Esophagus mucosa (tissue), 1 donor: ENCODE results near the gene UNC5C. TPM values are rescaled to one million over a fixed set of nuclear protein-coding genes. Genes with fewer than 3 reads are reported as not detected.

Experiments used
- ATAC-seq: fragments of 200-7000 bp; cut with Tn5 transposase; one replicate; pipeline ENCODE4 v1.9.1; 2020
- total RNA-seq: library from RNA; stranded (reverse); gene quantifications from one replicate; pipeline ENCODE4 v1.2.4, GENCODE V29; 2023
- donor health status: DM: yes; HTN: yes; CAD: no.

Gene UNC5C
- total RNA-seq, 1 donor from 2014 or later: 0.16 TPM

DNA sequence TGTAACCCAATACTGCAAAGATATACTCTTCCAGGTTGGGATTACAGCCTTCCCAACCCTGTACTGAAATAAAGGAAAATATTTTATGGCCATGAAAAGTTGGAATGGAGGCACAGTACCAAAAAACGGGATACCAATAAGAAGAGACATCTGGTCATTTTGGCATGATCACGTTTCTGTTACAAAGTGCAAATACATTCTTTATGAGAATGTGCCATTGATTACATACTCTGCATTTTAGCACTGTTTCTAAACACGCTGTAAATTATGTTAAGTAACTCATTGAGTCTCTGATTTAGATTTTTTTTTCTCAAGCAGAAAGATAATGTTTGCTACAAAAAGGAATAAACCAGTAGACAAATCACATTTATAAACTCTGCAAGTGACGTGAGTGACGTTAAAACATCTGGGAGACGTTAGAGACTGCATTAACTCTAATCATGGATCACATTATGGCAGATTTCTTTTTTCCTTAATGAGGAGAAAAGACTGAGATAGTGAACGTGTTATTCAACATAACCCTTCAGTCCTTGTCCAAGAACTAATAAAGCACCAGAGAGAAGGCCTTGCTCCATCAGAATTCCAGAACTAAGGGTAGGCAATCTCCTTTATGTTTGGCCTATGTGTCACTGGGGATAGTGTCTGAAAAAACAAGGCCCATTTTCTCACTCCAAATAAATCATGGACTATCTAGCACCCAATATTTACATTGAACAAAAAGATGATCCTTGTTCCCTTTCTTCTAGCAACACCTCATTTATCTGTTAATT lies 31.0 kb downstream of the UNC5C start:
- ATAC-seq: no peak

- no peak for ATAC-seq
Measured at GRCh38 chr4:95516528-95517017, 32.2 kb downstream of the UNC5C start.

DNA sequence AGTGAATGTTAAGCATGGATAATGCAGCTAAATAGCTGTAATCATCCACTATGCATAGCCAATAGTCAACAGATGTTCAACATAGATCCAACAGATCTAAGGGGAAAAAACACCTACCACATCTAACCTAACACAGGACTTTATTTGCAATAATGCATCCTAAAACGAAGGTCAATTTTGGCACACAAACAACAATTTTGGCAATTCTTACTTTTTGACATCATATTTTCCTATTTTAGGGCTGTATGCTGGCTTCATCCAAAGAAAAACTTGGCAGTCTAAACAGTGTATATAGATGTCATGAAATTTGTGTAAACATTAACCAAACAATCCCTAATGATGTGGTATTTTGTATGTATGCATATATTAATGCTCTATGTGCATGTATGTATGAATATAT lies 33.2 kb downstream of the UNC5C start:
- ATAC-seq: no peak

DNA sequence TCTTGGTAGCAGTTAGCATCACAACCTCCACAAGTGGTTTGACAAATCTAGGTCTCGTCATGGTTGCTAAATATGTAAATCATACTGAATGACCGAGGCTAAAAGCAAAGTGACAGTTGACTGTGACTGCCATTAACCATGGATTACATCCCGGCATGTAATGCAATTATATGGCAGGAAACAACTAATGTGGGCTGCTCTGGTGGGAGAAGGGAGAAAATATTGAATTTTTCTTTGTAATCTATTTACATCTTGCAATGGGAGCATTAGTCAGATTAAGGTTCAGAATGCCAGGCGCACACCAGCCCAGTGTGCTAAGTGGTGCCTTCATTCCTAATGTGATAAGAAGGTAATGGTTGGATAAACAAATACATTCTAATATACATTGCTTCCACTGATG lies 35.8 kb downstream of the UNC5C start:
- no peak for ATAC-seq

DNA sequence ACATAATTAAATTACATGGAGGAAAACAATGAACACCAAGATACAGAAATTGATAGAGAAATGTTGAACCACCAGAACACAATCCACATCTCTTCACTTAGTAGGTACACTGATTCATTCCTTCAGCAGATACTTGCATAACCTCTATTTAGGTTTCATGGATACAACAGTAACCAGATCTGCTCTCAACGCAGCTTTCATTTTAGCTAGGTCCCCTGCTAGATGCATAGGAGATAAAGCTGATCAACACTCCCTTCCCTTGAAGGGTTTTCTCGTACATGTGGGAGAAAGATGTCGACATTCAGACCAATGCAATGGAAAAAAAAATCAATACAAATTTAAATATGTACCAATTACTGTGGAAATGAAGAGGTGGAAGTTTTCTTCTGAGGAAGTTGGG lies 37.3 kb downstream of the UNC5C start:
- no peak for ATAC-seq

DNA sequence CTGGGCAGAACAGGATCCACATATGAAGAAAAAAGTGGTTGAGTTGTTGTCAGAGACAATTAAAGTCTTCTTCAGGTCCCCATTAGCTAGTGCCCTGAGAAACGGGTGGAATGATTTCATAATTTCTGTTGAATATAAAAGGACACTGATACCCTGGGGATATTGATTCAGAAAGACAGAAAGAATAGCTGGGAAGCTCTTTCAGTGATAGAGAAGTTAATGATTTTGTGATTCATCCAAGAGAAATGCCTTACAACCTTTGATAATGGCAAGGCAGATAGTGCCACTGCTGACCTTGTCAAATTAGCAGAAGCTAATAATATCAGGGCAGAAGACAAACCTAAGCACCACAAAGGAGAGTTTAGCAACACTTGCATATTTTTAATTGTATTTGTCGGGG lies 37.9 kb downstream of the UNC5C start:
- no peak for ATAC-seq

- no peak for ATAC-seq
Measured at GRCh38 chr4:95510145-95510544, 38.6 kb downstream of the UNC5C start.

GRCh38 chr4:95508421-95508820 lies 40.4 kb downstream of the UNC5C start:
- no peak for ATAC-seq

DNA sequence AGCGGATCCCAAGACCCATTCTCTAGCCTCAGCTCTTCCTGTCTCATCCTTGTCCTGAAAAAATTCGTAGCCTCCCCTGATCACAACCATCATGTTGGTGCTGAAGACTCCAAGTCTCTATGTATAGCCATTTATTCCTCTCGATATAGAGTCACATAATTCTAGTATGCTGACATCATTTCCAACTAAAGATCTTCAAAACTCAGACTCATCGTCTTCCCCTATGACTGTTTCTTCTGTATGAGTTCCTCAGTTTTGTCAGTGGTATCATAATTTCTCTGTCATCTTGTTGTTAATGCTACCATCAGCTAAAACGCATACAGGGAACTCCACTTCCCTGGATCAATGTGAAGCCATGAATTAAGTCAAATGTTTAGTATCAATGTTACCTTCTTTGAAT lies 41.2 kb downstream of the UNC5C start:
- no peak for ATAC-seq

GRCh38 chr4:95507147-95507546 lies 41.6 kb downstream of the UNC5C start:
- ATAC-seq: no peak

DNA sequence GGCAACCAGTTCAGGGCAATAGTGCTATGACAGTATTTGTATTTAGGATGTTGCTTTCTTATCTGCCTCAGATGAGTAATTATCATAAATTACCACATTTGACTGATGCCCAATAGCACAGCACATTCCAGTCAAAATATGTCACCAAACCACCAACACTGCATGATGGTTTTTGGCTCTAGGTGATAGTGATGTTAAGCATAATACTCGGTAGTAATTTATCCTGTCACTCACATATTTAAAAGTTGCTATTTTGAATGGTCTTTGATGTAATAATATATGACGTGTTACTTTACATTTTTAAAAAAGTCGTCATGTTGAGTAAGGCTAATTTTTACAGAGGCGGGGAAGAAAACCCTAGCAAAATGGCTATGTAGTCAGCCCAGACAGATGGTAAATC lies 42.5 kb downstream of the UNC5C start:
- no peak for ATAC-seq

DNA sequence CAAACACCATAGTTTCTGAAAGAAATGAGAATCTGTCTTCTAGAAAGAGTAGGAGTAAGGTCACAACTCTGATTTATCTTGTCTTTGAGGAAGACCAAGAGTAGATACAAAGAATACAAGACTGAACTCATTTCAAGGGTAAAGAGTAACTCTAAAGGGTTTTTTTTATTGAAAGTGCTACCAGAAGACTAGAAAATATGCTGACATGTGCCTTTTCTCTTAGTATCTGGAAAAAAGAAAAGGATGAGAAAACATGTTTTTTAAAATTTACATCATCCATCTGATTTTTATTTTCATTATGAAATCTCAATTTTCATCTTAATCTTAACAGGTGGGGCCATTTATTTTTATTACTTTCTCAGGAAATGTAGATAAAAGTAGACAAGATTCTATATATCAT lies 43.0 kb downstream of the UNC5C start:
- no peak for ATAC-seq

DNA sequence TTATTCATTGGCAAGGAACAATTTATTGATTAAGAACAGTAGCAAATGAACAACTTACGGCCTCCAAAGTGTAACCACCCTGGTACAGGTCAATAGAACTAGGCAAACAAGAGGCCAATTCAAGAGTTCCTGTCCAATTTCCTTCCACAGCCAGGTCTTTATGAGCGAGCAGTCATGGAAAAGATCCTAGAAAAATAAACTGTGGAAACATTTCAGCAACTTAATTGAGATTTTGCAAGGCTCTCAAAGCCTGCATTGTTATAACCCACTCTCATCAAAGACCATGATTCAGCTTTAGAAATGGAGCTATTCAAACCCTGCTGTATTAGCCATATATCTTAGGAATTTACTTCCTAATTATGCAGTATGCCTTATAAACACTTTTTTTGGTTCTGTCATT lies 43.6 kb downstream of the UNC5C start:
- no peak for ATAC-seq

DNA sequence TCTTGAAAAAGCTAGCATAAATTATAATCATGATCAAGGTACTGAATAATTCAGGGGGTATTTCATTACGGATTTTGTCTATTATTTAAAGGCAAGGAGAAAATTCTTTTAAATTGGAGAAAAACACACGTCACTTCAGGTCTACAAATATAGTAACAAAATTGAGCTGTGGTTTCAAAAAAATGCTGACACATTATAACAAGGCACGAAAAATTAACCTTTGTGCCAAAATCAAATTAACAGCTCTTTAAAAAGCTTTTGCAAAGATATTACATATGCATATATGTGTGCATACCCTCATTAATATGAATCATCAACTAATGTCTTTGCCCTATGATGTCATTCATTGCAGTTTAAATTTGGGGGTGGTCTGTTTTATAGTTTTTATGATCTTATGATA lies 44.3 kb downstream of the UNC5C start:
- no peak for ATAC-seq

- ATAC-seq: no peak
Measured at GRCh38 chr4:95500361-95500760, 48.4 kb downstream of the UNC5C start.

GRCh38 chr4:95499291-95499696 lies 49.5 kb downstream of the UNC5C start:
- no peak for ATAC-seq

- ATAC-seq: no peak
Measured at GRCh38 chr4:95494186-95494585, 54.6 kb downstream of the UNC5C start.

DNA sequence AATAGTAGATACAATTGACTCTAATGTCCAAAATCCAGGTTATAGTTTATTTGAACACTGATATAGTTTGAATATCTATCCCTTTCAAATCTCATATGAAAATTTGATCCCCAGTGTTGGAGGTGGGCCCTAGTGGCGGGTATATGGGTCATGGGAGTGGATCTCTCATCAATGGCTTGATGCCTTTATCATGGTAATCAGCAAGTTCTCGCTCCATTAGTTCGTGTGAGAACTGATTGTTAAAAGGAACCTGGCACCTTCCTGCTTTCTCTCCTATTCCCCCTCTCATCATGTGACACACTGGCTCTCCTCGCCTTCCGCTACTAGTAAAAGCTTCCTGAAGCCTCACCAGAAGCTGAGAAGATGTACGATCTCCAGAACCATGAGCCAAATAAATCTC lies 70.1 kb downstream of the UNC5C start:
- no peak for ATAC-seq

DNA sequence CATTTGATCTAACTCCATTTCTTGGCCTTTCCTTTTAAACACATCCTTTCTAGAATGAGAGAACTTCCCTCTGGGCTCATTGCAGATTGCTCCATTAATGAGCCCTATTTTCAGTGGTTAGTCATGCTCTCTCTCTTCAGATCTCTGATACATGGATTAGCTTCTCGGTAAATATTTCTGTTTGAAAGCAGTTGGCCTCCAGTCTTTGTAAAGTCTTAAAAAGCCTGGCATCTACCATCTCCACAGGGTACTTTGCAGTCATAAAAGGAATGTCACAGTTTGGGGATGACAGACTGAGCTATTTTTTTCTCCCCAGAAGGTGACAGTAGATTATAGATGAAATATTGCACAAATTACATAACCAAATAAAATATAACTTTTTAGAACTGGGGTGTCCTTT lies 72.7 kb downstream of the UNC5C start:
- ATAC-seq: no peak

- ATAC-seq: no peak
Measured at GRCh38 chr4:95472534-95472933, 76.2 kb downstream of the UNC5C start.

DNA sequence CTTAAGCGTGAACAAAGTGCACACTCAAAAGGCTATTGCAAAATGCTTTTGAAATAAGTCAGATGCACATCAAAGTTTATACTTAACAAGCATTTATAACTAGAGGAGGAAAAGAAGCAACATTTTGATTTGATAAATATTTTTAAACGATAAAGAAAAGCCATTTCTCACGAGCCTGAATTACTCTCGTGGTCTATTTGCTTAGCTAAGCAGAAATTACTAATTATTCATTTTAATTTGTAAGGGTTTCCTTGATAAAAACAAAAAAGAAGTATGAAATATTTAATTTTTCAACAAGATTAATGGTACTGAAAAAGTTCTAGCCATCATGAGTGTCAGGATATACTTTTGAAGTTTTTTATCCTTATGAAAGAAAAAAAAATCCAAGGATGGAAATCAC lies 78.2 kb downstream of the UNC5C start:
- no peak for ATAC-seq

DNA sequence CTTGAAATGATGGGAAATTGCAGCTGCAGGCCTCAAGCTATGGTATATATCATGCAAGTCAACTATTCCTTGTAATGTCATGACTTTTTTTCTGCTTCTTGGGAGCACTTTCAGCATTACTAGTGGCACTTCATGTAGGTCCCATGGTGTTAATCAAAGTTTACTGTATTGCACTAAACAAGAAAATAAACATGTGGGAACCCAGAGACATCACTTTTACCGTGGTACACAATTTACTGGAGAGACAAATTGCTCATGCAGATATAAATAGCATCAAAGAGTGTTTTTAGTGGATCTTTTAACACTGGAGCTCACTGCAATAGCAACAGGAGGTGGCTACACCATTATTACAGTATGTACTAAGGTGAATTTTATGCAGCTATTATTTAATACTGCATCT lies 79.2 kb downstream of the UNC5C start:
- no peak for ATAC-seq

GRCh38 chr4:95466791-95467190 lies 82.0 kb downstream of the UNC5C start:
- no peak for ATAC-seq

- ATAC-seq: no peak
Measured at GRCh38 chr4:95465010-95465409, 83.8 kb downstream of the UNC5C start.

GRCh38 chr4:95462921-95463320 lies 85.9 kb downstream of the UNC5C start:
- no peak for ATAC-seq
